ENCODE results near the gene CHP1.

- TF ChIP-seq POLR2AphosphoS5 (IDR thresholded peaks at IDR 0.05; ENCODE audit: control insufficient read depth, insufficient read depth, low read depth, low read length): no peak
- no peak for TF ChIP-seq RBFOX2 (IDR thresholded peaks at IDR 0.05; ENCODE audit: low read depth, low read length)
- TF ChIP-seq MXD1 (CRISPR knock-in tag; IDR thresholded peaks at IDR 0.05; ENCODE audit: borderline replicate concordance, poor library complexity, severe bottlenecking): no peak
- no peak for TF ChIP-seq HDGF (IDR thresholded peaks at IDR 0.05)
- TF ChIP-seq CTCF (IDR thresholded peaks at IDR 0.05 in 2 of 3, conservative IDR thresholded peaks at IDR 0.05 in 1 of 3; ENCODE audit: insufficient read depth in 2 of 3, low read depth in 1 of 3, low read length in 3 of 3): no peak
- no peak for TF ChIP-seq MAX (CRISPR knock-in tag; IDR thresholded peaks at IDR 0.05)
- TF ChIP-seq GABPA (tag; conservative IDR thresholded peaks at IDR 0.05; ENCODE audit: low read depth): no peak
- TF ChIP-seq ESRRA (IDR thresholded peaks at IDR 0.05; ENCODE audit: borderline replicate concordance, low read depth): no peak
- no peak for TF ChIP-seq EHMT2 (IDR thresholded peaks at IDR 0.05)
These were observed 23.5 kb downstream of the CHP1 start for GRCh38 chr15:41254560-41254959.

All from K562 (cell line).